Measurements from ENCODE around the gene MICAL1.

Gene MICAL1

GRCh38 chr6:109428889-109429477 is 26.6 kb downstream of the MICAL1 start:
- Histone ChIP-seq H3K79me2 (no peaks in the 10 kb centered on the region), H3K27ac (no peak overlapping the region), H3K4me2 (ENCODE audit: low read length) (no peak overlapping the region), H3K36me3 (ENCODE audit: control insufficient read depth, insufficient read depth, low read length) (no peaks in the 10 kb centered on the region), H3K9ac (no peak overlapping the region), H2AFZ (no peak overlapping the region), H3K9me3 (ENCODE audit: control insufficient read depth, low read length) (no peaks in the 10 kb centered on the region), H3K27me3 (ENCODE audit: control insufficient read depth, insufficient read depth, low read length) (no peaks in the 10 kb centered on the region), H3K4me3 (ENCODE audit: low read depth, low read length) (no peak overlapping the region), H3K4me1 (peaks cover 2% of the 10 kb centered on the region)
- no peak for TF ChIP-seq CTCF (IDR thresholded peaks at IDR 0.05)

DNA sequence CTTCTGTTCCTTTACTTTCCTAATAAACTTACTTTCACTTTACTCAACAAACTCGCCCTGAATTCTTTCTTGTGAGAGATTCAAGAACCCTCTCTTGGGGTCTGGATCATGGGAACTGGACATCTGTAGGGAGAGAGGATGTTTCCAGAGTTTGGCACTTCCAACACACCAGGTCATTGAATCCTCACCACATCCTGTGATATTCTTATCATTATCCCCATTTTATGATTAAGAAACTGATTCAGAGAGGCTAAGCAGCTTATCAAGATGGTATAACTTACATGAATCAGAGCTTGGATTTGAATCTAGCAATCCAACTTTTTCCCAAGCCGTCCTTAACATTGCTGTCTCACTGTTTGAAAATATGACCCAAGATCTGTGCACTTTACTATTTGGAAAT is 30.6 kb downstream of the MICAL1 start:
- no peak for TF ChIP-seq CTCF (IDR thresholded peaks at IDR 0.05)
- Histone ChIP-seq H3K27me3 (ENCODE audit: control insufficient read depth, insufficient read depth, low read length) (no peaks in the 10 kb centered on the region), H3K27ac (no peak overlapping the region), H3K79me2 (no peaks in the 10 kb centered on the region), H3K4me3 (ENCODE audit: low read depth, low read length) (no peak overlapping the region), H3K9me3 (ENCODE audit: control insufficient read depth, low read length) (no peaks in the 10 kb centered on the region), H2AFZ (no peak overlapping the region), H3K36me3 (ENCODE audit: control insufficient read depth, insufficient read depth, low read length) (no peaks in the 10 kb centered on the region), H3K4me1 (peaks cover 2% of the 10 kb centered on the region), H3K9ac (no peak overlapping the region), H3K4me2 (ENCODE audit: low read length) (no peak overlapping the region)

GRCh38 chr6:109421184-109421583 is 34.4 kb downstream of the MICAL1 start:
- H3K27ac ChIP-seq, result no peak overlapping the region
- H3K4me3 ChIP-seq (ENCODE audit: low read depth, low read length), result no peak overlapping the region
- H2AFZ ChIP-seq, result no peak overlapping the region
- H3K9me3 ChIP-seq (ENCODE audit: control insufficient read depth, low read length), result no peaks in the 10 kb centered on the region
- no peak for TF ChIP-seq CTCF (IDR thresholded peaks at IDR 0.05)
- no peaks in the 10 kb centered on the region for H3K36me3 ChIP-seq (ENCODE audit: control insufficient read depth, insufficient read depth, low read length)
- H3K9ac ChIP-seq, result no peak overlapping the region
- H3K4me2 ChIP-seq (ENCODE audit: low read length), result no peak overlapping the region
- H3K4me1 ChIP-seq, result peaks cover 2% of the 10 kb centered on the region
- H3K79me2 ChIP-seq, result no peaks in the 10 kb centered on the region
- no peaks in the 10 kb centered on the region for H3K27me3 ChIP-seq (ENCODE audit: control insufficient read depth, insufficient read depth, low read length)

DNA sequence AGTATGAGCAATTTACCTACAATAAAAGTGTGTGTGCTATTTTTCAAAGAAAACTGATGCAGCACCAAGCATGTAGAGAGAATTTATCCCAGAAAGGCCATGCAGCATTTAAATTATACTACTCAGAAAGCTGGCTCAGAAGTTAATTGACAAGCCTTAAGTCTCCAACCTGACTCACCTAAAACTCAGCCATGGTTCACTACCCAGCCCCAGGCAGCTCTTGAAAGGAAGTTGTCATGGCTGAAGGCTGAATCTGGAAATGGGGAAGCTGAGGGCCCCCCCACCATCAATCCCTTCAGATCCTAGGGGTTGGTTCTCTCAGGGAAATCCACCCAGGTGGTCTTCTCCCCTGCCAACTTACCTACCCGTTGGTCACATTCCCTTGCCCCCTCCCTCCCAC is 34.8 kb downstream of the MICAL1 start:
- no peaks in the 10 kb centered on the region for H3K79me2 ChIP-seq
- no peaks in the 10 kb centered on the region for H3K9me3 ChIP-seq (ENCODE audit: control insufficient read depth, low read length)
- H3K4me2 ChIP-seq (ENCODE audit: low read length), result no peak overlapping the region
- no peak overlapping the region for H2AFZ ChIP-seq
- no peak overlapping the region for H3K4me3 ChIP-seq (ENCODE audit: low read depth, low read length)
- H3K36me3 ChIP-seq (ENCODE audit: control insufficient read depth, insufficient read depth, low read length), result no peaks in the 10 kb centered on the region
- no peak overlapping the region for H3K27ac ChIP-seq
- H3K27me3 ChIP-seq (ENCODE audit: control insufficient read depth, insufficient read depth, low read length), result no peaks in the 10 kb centered on the region
- H3K9ac ChIP-seq, result no peak overlapping the region
- no peak for TF ChIP-seq CTCF (IDR thresholded peaks at IDR 0.05)
- H3K4me1 ChIP-seq, result peaks cover 2% of the 10 kb centered on the region

DNA sequence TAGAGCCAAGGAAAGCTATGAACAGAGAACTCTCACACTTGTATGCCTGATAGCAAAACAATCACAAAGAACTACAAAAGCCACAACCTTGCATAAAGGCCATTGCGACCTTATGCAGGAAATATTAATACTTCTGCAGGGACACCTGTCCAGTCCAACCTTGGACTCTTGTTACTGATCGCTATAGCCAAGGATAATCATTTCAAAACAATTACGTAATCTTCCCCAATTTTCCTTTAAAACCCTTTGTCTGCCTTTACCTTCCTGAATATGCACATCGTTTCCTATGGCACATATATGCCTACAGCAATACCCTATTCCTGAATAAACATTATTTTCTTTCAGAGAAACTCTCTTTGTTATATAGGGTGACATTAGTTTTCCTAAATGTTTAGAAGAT is 37.9 kb downstream of the MICAL1 start:
- Histone ChIP-seq H3K4me3 (ENCODE audit: low read depth, low read length) (no peak overlapping the region), H3K27ac (no peak overlapping the region), H3K36me3 (ENCODE audit: control insufficient read depth, insufficient read depth, low read length) (no peaks in the 10 kb centered on the region), H3K4me2 (ENCODE audit: low read length) (no peak overlapping the region), H2AFZ (no peak overlapping the region), H3K27me3 (ENCODE audit: control insufficient read depth, insufficient read depth, low read length) (no peaks in the 10 kb centered on the region), H3K9me3 (ENCODE audit: control insufficient read depth, low read length) (no peaks in the 10 kb centered on the region), H3K79me2 (no peaks in the 10 kb centered on the region), H3K9ac (no peak overlapping the region), H3K4me1 (no peaks in the 10 kb centered on the region)
- TF ChIP-seq CTCF (IDR thresholded peaks at IDR 0.05), result no peak
